Esophagus squamous epithelium (tissue), 4 donors: ENCODE results near the gene ADCY7.

Experiments
- CTCF ChIP-seq, 6 experiments: fragments of 450-650 bp in 4 of 6; fragments of 200-600 bp in 2 of 6; sonication (generic) in 2 of 6; IDR thresholded peaks; one replicate each; pipeline ENCODE4 v1.5.1; 2016 to 2019; ENCODE audit warnings: antibody characterized with exemption in 6 of 6, mild to moderate bottlenecking in 4 of 6, moderate library complexity in 4 of 6
- POLR2A ChIP-seq, 4 donors: fragments of 450-650 bp; IDR thresholded peaks; one replicate each; pipeline ENCODE4 v1.6.1; 2017; ENCODE audit warnings: antibody characterized with exemption in 4 of 4, mild to moderate bottlenecking in 4 of 4, moderate library complexity in 3 of 4

GRCh38 chr16:50322333-50322732 lies 56.0 kb downstream of the ADCY7 start:
- TF ChIP-seq POLR2A (IDR thresholded peaks at IDR 0.05) (no peak), CTCF (IDR thresholded peaks at IDR 0.05) (no peak)
